Measurements from ENCODE around the gene FCN3. TPM values are rescaled to one million over a fixed set of nuclear protein-coding genes. Genes with fewer than 3 reads are reported as not detected.

Gene FCN3
- total and polyA plus RNA-seq, 10 of the 15 experiments (the other 5 are each of a cell fraction or from before 2014, with no cell fraction given) = 0.28 TPM; not detected in 9

DNA sequence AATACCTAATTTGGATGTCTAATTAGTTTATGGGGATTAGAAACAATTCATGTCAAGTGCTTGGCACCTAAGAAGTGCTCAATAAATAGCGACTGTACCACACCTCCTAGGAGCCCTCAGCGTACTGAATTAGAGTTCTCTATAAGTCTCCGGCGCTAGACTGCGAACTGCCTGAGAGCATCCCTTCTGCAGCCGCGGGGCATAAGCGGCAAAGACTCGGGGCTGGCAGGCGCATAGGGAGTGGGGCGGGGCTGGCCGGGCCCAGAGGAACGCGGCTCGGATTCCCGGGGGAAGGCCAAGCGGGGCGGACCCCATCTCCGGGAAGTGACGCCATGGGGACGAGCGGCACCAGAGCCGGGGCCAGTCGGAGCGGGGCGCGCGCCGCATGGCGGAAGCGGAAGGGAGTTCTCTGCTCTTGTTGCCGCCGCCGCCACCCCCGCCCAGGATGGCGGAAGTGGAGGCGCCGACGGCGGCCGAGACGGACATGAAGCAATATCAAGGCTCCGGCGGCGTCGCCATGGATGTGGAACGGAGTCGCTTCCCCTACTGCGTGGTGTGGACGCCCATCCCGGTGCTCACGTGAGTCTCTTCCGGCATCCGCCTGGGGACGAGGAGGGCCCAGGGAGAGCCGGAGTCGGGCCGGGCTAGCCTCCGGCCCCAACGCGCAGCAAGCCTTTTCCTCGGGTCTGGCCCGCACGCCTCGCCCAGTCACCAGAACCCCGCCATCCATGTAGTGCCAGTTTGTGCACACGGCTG is 52.6 kb downstream of the FCN3 start, which contains the start of gene TMEM222 (continued):
- TF ChIP-seq, protein P1, sequence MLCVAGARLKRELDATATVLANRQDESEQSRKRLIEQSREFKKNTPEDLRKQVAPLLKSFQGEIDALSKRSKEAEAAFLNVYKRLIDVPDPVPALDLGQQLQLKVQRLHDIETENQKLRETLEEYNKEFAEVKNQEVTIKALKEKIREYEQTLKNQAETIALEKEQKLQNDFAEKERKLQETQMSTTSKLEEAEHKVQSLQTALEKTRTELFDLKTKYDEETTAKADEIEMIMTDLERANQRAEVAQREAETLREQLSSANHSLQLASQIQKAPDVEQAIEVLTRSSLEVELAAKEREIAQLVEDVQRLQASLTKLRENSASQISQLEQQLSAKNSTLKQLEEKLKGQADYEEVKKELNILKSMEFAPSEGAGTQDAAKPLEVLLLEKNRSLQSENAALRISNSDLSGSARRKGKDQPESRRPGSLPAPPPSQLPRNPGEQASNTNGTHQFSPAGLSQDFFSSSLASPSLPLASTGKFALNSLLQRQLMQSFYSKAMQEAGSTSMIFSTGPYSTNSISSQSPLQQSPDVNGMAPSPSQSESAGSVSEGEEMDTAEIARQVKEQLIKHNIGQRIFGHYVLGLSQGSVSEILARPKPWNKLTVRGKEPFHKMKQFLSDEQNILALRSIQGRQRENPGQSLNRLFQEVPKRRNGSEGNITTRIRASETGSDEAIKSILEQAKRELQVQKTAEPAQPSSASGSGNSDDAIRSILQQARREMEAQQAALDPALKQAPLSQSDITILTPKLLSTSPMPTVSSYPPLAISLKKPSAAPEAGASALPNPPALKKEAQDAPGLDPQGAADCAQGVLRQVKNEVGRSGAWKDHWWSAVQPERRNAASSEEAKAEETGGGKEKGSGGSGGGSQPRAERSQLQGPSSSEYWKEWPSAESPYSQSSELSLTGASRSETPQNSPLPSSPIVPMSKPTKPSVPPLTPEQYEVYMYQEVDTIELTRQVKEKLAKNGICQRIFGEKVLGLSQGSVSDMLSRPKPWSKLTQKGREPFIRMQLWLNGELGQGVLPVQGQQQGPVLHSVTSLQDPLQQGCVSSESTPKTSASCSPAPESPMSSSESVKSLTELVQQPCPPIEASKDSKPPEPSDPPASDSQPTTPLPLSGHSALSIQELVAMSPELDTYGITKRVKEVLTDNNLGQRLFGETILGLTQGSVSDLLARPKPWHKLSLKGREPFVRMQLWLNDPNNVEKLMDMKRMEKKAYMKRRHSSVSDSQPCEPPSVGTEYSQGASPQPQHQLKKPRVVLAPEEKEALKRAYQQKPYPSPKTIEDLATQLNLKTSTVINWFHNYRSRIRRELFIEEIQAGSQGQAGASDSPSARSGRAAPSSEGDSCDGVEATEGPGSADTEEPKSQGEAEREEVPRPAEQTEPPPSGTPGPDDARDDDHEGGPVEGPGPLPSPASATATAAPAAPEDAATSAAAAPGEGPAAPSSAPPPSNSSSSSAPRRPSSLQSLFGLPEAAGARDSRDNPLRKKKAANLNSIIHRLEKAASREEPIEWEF (IDR thresholded peaks at IDR 0.05; ENCODE audit: insufficient replicate concordance, low read depth, low read length) = no peak
- TF ChIP-seq, protein P2, sequence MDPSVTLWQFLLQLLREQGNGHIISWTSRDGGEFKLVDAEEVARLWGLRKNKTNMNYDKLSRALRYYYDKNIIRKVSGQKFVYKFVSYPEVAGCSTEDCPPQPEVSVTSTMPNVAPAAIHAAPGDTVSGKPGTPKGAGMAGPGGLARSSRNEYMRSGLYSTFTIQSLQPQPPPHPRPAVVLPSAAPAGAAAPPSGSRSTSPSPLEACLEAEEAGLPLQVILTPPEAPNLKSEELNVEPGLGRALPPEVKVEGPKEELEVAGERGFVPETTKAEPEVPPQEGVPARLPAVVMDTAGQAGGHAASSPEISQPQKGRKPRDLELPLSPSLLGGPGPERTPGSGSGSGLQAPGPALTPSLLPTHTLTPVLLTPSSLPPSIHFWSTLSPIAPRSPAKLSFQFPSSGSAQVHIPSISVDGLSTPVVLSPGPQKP (IDR thresholded peaks at IDR 0.05; ENCODE audit: low read depth, low read length) = peak; percentile 63
- TF ChIP-seq ASH2L (IDR thresholded peaks at IDR 0.05; ENCODE audit: borderline replicate concordance, low read depth) (0 out of 2 replicates have a peak, but pooled peaks have one; percentile 45), ATF7 (IDR thresholded peaks at IDR 0.05; ENCODE audit: low read depth) (peak; percentile 75), SIX5 (IDR thresholded peaks at IDR 0.05; ENCODE audit: low read depth, low read length, severe bottlenecking) (peak; percentile 72), RBBP5 (conservative IDR thresholded peaks at IDR 0.05) (no peak), ZBED1 (IDR thresholded peaks at IDR 0.05; ENCODE audit: borderline replicate concordance) (no peak), TAF1 (IDR thresholded peaks at IDR 0.05; ENCODE audit: borderline replicate concordance, low read depth, low read length) (0 out of 2 replicates have a peak, but pooled peaks have one; percentile 32), POLR2AphosphoS2 (IDR thresholded peaks at IDR 0.05; ENCODE audit: low read depth, low read length) (peak; percentile 83), ESRRA (IDR thresholded peaks at IDR 0.05; ENCODE audit: low read length) (peak; percentile 68; the same call in 1 of the 2 replicates), YBX1 (IDR thresholded peaks at IDR 0.05) (no peak), RFX5 (IDR thresholded peaks at IDR 0.05; ENCODE audit: low read depth, low read length) (peak; percentile 75), ZZZ3 (IDR thresholded peaks at IDR 0.05; ENCODE audit: control insufficient read depth, insufficient read length, low read depth) (no peak), IRF4 (IDR thresholded peaks at IDR 0.05; ENCODE audit: low read depth, low read length) (no peak), SP1 (IDR thresholded peaks at IDR 0.05; ENCODE audit: low read depth, low read length) (peak; percentile 48), SMARCA5 (IDR thresholded peaks at IDR 0.05) (0 out of 2 replicates have a peak, but pooled peaks have one; percentile 29), HDGF (IDR thresholded peaks at IDR 0.05) (peak; percentile 42; the same call in 1 of the 2 replicates), WRNIP1 (IDR thresholded peaks at IDR 0.05; ENCODE audit: borderline replicate concordance, low read depth, low read length) (peak; percentile 40; the same call in 1 of the 2 replicates)
- TF ChIP-seq, protein P3, sequence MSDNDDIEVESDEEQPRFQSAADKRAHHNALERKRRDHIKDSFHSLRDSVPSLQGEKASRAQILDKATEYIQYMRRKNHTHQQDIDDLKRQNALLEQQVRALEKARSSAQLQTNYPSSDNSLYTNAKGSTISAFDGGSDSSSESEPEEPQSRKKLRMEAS (IDR thresholded peaks at IDR 0.05; ENCODE audit: low read depth, low read length) = peak; percentile 79
- TF ChIP-seq, protein P4, sequence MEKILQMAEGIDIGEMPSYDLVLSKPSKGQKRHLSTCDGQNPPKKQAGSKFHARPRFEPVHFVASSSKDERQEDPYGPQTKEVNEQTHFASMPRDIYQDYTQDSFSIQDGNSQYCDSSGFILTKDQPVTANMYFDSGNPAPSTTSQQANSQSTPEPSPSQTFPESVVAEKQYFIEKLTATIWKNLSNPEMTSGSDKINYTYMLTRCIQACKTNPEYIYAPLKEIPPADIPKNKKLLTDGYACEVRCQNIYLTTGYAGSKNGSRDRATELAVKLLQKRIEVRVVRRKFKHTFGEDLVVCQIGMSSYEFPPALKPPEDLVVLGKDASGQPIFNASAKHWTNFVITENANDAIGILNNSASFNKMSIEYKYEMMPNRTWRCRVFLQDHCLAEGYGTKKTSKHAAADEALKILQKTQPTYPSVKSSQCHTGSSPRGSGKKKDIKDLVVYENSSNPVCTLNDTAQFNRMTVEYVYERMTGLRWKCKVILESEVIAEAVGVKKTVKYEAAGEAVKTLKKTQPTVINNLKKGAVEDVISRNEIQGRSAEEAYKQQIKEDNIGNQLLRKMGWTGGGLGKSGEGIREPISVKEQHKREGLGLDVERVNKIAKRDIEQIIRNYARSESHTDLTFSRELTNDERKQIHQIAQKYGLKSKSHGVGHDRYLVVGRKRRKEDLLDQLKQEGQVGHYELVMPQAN (conservative IDR thresholded peaks at IDR 0.05) = peak; percentile 93
- TF ChIP-seq, protein P5, sequence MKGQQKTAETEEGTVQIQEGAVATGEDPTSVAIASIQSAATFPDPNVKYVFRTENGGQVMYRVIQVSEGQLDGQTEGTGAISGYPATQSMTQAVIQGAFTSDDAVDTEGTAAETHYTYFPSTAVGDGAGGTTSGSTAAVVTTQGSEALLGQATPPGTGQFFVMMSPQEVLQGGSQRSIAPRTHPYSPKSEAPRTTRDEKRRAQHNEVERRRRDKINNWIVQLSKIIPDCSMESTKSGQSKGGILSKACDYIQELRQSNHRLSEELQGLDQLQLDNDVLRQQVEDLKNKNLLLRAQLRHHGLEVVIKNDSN (IDR thresholded peaks at IDR 0.05; ENCODE audit: borderline replicate concordance, extremely low read length, insufficient read depth, low read depth, low read length) = peak; percentile 63

All from GM12878 (cell line).